Esophagus squamous epithelium (tissue), 4 donors: ENCODE data around the gene ZNF384.

Experiments
- POLR2A ChIP-seq, 4 donors: fragments of 450-650 bp; IDR thresholded peaks; one replicate each; pipeline ENCODE4 v1.6.1; 2017; ENCODE audit warnings: antibody characterized with exemption in 4 of 4, mild to moderate bottlenecking in 4 of 4, moderate library complexity in 3 of 4
- TF ChIP-seq, protein P1 (sequence below), 6 experiments: fragments of 450-650 bp in 4 of 6; fragments of 200-600 bp in 2 of 6; sonication (generic) in 2 of 6; IDR thresholded peaks; one replicate each; pipeline ENCODE4 v1.5.1; 2016 to 2019; ENCODE audit warnings: antibody characterized with exemption in 6 of 6, mild to moderate bottlenecking in 4 of 6, moderate library complexity in 4 of 6

DNA sequence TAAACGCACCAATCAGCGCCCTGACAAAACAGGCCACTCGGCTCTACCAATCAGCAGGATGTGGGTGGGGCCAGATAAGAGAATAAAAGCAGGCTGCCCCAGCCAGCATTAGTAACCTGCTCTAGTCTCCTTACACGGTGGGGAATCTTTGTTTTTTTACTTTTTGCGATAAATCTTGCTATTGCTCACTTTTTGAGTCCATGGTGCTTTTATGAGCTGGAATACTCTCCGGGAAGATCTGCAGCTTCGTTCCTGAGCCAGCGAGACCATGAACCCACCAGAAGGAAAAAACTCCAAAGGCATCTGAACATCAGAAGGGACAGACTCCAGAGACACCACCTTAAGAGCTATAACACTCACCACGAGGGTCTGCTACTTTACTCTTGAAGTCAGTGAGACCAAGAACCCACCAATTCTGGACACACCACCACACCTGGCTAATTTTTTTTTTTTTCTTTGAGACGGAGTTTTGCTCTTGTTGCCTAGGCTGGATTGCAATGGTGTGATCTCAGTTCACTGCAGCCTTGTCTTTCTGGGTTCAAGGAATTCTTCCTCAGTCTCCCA is 27.8 kb upstream of the ZNF384 start:
- TF ChIP-seq, protein P1, sequence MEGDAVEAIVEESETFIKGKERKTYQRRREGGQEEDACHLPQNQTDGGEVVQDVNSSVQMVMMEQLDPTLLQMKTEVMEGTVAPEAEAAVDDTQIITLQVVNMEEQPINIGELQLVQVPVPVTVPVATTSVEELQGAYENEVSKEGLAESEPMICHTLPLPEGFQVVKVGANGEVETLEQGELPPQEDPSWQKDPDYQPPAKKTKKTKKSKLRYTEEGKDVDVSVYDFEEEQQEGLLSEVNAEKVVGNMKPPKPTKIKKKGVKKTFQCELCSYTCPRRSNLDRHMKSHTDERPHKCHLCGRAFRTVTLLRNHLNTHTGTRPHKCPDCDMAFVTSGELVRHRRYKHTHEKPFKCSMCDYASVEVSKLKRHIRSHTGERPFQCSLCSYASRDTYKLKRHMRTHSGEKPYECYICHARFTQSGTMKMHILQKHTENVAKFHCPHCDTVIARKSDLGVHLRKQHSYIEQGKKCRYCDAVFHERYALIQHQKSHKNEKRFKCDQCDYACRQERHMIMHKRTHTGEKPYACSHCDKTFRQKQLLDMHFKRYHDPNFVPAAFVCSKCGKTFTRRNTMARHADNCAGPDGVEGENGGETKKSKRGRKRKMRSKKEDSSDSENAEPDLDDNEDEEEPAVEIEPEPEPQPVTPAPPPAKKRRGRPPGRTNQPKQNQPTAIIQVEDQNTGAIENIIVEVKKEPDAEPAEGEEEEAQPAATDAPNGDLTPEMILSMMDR (IDR thresholded peaks at IDR 0.05), result no peak
- TF ChIP-seq POLR2A (IDR thresholded peaks at IDR 0.05), result no peak
